Gastroesophageal sphincter (tissue), 3 donors: ENCODE results near the gene HOPX.

Experiments used
- CTCF ChIP-seq, 4 experiments: fragments of 200-600 bp in 2 of 4; fragments of 450-650 bp in 2 of 4; sonication (generic) in 1 of 4; IDR thresholded peaks; one replicate each; pipeline ENCODE4 v1.5.1; 2017 to 2019; ENCODE audit warnings: antibody characterized with exemption in 4 of 4, mild to moderate bottlenecking in 2 of 4, moderate library complexity in 2 of 4
- EP300 ChIP-seq: sonication (generic); formaldehyde crosslinking; IDR thresholded peaks from one replicate; pipeline ENCODE4 v1.6.1; 2017; ENCODE audit warnings: antibody characterized with exemption, mild to moderate bottlenecking
- POLR2A ChIP-seq, 2 donors: fragments of 450-650 bp; IDR thresholded peaks; one replicate each; pipeline ENCODE4 v1.6.1; 2017; ENCODE audit warnings: antibody characterized with exemption in 2 of 2, mild to moderate bottlenecking in 2 of 2, moderate library complexity in 1 of 2
- POLR2AphosphoS5 ChIP-seq: sonication (generic); formaldehyde crosslinking; IDR thresholded peaks from one replicate; pipeline ENCODE4 v1.6.1; 2017; ENCODE audit warnings: antibody characterized with exemption

DNA sequence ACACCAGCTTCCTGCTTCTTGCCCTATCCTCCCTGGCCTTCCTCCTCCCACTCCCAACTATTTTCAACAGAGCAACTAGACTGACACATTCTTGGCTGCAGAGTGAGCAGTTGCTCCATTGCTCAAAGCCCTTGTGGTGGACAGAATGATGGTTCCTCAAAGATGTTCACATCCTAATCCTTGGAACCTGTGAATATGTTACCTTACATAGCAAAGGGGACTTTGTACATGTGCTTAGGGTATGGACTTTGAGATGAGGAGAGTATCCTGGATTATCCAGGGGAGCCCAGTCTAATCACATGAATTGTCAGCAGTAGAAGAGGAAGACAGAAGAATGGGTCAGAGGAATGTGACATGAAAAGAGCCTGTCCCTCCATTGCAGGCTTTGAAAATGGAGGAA lies 24.9 kb upstream of the HOPX start:
- no peak for TF ChIP-seq CTCF (IDR thresholded peaks at IDR 0.05)
- no peak for TF ChIP-seq POLR2AphosphoS5
- TF ChIP-seq EP300 = no peak
- no peak for TF ChIP-seq POLR2A (IDR thresholded peaks at IDR 0.05)
